22Rv1 (cell line): Measurements from ENCODE around the gene UMODL1.

Experiments used
- H3K27ac ChIP-seq: fragments of 450-650 bp; 2 replicates; pipeline ENCODE4 v1.5.1; 2017
- CTCF ChIP-seq: fragments of 450-650 bp; IDR thresholded peaks from 2 replicates; pipeline ENCODE4 v1.5.1; 2017; ENCODE audit warnings: mild to moderate bottlenecking
- ZFX ChIP-seq: fragments of 450-650 bp; IDR thresholded peaks from 2 replicates; pipeline ENCODE4 v1.6.1; 2017; ENCODE audit warnings: antibody characterized with exemption, borderline replicate concordance

The UMODL1 gene

DNA sequence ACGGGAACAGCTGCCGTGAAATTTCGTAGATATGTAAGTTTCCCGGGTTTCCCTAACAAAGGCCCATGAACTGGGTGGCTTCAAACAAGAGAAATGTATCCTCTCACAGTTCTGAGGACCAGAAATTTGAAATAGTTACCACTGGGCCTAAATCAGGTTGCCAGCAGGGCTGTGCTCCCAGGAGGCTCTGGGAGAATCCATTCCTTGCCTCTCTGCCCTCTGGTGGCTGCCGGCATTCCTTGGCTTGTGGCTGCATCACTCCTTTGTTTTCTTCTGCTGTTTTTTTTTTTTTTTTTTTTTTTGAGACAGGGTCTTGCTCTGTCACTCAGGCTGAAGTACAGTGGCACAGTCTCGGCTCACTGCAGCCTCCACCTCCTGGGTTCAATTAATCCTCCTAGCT is 23.7 kb downstream of the UMODL1 start:
- H3K27ac ChIP-seq: no peak overlapping the region

DNA sequence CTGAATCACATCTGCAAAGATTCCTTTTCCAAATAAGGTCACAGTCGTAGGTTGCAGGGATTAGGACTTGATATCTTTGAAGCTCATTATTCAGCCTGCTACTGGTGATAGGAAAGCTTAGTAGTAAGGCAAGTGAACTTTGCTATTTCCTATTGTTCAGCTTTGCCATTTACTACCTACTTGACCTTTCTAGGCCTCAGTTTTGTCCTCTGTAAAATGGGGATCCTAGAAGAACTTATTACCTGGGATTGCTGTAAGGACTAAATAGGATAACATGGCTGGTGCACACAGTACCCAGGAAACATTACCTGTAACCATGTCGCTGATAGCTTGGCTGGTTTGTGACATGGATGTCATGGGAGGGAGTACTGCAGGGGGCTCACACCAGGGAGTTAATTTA is 24.5 kb downstream of the UMODL1 start:
- no peak overlapping the region for H3K27ac ChIP-seq
- TF ChIP-seq ZFX (no peak), CTCF (no peak)

More for the DNA sequence above, 23.7 kb downstream of the UMODL1 start:
- TF ChIP-seq ZFX (no peak), CTCF (no peak)

GRCh38 chr21:42096566-42096965 is 25.4 kb downstream of the UMODL1 start:
- H3K27ac ChIP-seq: no peak overlapping the region

GRCh38 chr21:42097274-42097673 is 26.2 kb downstream of the UMODL1 start:
- TF ChIP-seq CTCF: no peak
- no peak for TF ChIP-seq ZFX
- H3K27ac ChIP-seq: no peak overlapping the region

More at GRCh38 chr21:42096566-42096965, 25.4 kb downstream of the UMODL1 start:
- TF ChIP-seq ZFX: no peak
- TF ChIP-seq CTCF: no peak

DNA sequence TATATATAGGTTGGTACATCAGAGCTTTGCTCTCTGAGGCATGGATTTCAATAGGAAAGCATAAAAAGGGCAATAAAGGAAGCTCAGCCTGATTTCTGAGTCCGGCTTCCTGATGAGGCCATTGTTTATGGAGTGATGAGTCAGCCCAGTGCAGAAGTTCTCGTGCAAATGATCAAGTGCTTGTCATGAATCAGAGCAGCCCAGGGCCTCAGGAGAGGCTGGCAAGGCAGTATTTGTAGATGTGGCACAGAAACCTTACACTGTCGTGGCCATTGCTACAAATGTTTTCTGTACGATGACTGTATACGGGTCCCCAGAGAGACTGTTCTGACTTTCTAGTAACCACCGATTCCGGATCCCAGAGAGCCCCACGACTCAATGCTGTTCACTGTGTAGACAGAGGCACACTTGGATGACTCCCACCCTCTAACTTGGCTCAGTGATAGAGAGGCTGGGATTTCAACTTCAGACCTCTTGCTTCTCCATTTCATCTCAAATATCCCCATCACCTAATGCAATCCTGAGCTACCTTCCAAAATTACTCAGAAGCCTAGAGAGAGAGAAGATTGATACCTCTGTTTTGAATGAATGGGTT is 26.8 kb downstream of the UMODL1 start:
- H3K27ac ChIP-seq: no peak overlapping the region

GRCh38 chr21:42098957-42099505 is 27.9 kb downstream of the UMODL1 start:
- no peak overlapping the region for H3K27ac ChIP-seq
- TF ChIP-seq ZFX (no peak), CTCF (no peak)

More for the DNA sequence above, 26.8 kb downstream of the UMODL1 start:
- TF ChIP-seq ZFX (no peak), CTCF (no peak)

DNA sequence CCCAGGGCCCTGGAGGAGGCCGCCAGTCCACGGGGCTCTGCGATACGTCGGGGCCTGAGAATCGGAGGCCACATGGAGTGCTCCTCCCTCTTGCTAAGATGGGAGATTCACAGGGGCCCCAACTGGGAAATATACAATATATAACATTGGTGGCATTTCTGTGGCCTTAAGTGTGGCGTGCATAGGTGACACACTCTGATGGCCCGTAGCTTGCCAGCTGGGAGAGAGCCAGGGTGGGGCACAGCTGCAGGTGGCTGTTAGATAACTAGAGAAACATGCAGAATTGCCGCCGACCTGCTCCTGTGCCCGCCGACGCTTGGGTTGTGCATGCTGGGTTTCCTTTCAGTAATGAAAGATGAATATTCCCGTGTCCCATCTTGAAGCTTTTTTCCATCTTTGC is 30.1 kb downstream of the UMODL1 start:
- H3K27ac ChIP-seq: no peak overlapping the region

More for the DNA sequence above, 30.1 kb downstream of the UMODL1 start:
- TF ChIP-seq ZFX (no peak), CTCF (no peak)
